Caco-2 (cell line): ENCODE measurements around the gene NEUROD1. TPM values are rescaled to one million over a fixed set of nuclear protein-coding genes. Genes with fewer than 3 reads are reported as not detected.

Experiments used
- BruUV-seq: library from RNA; stranded (reverse); fragments of 400-500 nt; replicated peaks from 2 replicates; lab custom pipeline; 2021; lab: Mats Ljungman, UMichigan
- CTCF ChIA-PET: fragments of 300-600 bp; sonication (Branson Sonifier 250); formaldehyde crosslinking; loops from one replicate; lab custom pipeline; 2022; ENCODE audit warnings: antibody characterized with exemption; lab: Charles Lee
- POLR2A ChIA-PET: fragments of 300-600 bp; sonication (Branson Sonifier 250); formaldehyde crosslinking; loops from one replicate; lab custom pipeline; 2022; ENCODE audit warnings: antibody characterized with exemption; lab: Charles Lee
- DNase-seq, 2 experiments: peaks; one replicate each; pipeline versions ENCODE4 v3.0.0 to v3.0.0-alpha.2; 2020 to 2022
- H3K27me3 ChIP-seq: replicated peaks from 2 replicates; pipeline ENCODE4 v1.6.0; 2011; ENCODE audit warnings: low read length; ENCODE audit not compliant: control insufficient read depth, insufficient read depth
- H3K36me3 ChIP-seq: 2 replicates; pipeline ENCODE4 v1.5.1; 2011; ENCODE audit warnings: low read length; ENCODE audit not compliant: control insufficient read depth, insufficient read depth
- H3K4me1 ChIP-seq: fragments of 250-450 bp; sonication (Bioruptor Pico); 2 replicates; pipeline ENCODE4 v1.5.1; 2020; ENCODE audit warnings: mild to moderate bottlenecking
- H3K4me3 ChIP-seq: 2 replicates; pipeline ENCODE4 v1.5.1; 2011; ENCODE audit warnings: low read depth, mild to moderate bottlenecking, control low read depth, low read length
- H3K9me3 ChIP-seq: fragments of 250-450 bp; sonication (Bioruptor Pico); 2 replicates; pipeline ENCODE4 v1.5.1; 2020; ENCODE audit warnings: mild to moderate bottlenecking, moderate library complexity
- H3K27ac Mint-ChIP-seq: one replicate; pipeline ENCODE4 v1.8.0; 2022; ENCODE audit warnings: mixed read lengths; ENCODE audit not compliant: unreplicated experiment
- H3K27me3 Mint-ChIP-seq: one replicate; pipeline ENCODE4 v1.8.0; 2022; ENCODE audit warnings: mixed read lengths; ENCODE audit not compliant: insufficient read depth, unreplicated experiment
- H3K36me3 Mint-ChIP-seq: one replicate; pipeline ENCODE4 v1.8.0; 2022; ENCODE audit warnings: mild to moderate bottlenecking, mixed read lengths; ENCODE audit not compliant: insufficient read depth, unreplicated experiment
- H3K4me1 Mint-ChIP-seq: one replicate; pipeline ENCODE4 v1.8.0; 2022; ENCODE audit warnings: low read depth, mixed read lengths; ENCODE audit not compliant: unreplicated experiment
- H3K4me3 Mint-ChIP-seq: one replicate; pipeline ENCODE4 v1.8.0; 2022; ENCODE audit warnings: mild to moderate bottlenecking, moderate library complexity, mixed read lengths; ENCODE audit not compliant: unreplicated experiment
- H3K9me3 Mint-ChIP-seq: one replicate; pipeline ENCODE4 v1.8.0; 2022; ENCODE audit warnings: mixed read lengths; ENCODE audit not compliant: unreplicated experiment
- intact Hi-C: fragments of 100-400 bp; cut with micrococcal nuclease; formaldehyde crosslinking; loops from one replicate; pipeline ENCODE4 v1.10.0; 2022; ENCODE audit not compliant: unreplicated experiment
- total RNA-seq: library from RNA; stranded (reverse); gene quantifications from 2 replicates; pipeline ENCODE4 v1.2.3, GENCODE V29; 2022
- TF ChIP-seq, protein P1 (sequence below), 2 experiments: fragments of 200-600 bp in 1 of 2; IDR thresholded peaks; 1 replicate in 1 of 2; 2 replicates in 1 of 2; pipeline versions ENCODE4 v1.5.1 to v1.8.0; 2011 to 2022; ENCODE audit warnings: antibody characterized with exemption in 1 of 2, control low read depth in 1 of 2, inconsistent platforms in 1 of 2, low read depth in 1 of 2, low read length in 1 of 2, mild to moderate bottlenecking in 1 of 2, moderate library complexity in 1 of 2; ENCODE audit not compliant: insufficient read depth in 1 of 2, severe bottlenecking in 1 of 2, unreplicated experiment in 1 of 2

NEUROD1 gene
- total RNA-seq, 1 experiment from 2014 or later: not detected

DNA sequence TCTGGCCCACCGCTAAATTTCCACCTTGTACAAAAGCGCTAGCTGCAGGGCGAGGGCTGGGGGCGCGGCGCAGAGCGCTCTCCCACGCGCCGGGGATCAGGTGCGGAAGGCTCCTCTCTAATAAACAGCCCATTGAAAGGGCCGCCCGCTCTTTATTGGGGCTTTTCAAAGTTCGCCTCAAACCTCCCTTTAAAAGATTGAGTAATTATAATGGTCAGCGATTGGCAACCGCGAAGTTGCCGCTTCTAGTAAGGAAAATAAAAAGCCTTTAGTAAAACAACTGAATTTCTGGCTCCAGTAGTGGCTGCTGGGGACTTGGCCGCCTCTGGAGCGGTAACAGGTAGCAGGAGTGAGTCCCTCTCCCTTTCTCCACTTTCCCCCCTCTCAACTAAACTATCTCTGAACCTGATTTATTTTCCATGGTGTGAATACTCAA is 755 bp downstream of the NEUROD1 start:
- peaks cover 10% of the 10 kb centered on the region for H3K9me3 Mint-ChIP-seq
- H3K36me3 Mint-ChIP-seq: no peaks in the 10 kb centered on the region
- H3K4me3 ChIP-seq: no peak overlapping the region
- no peaks in the 10 kb centered on the region for H3K4me1 ChIP-seq
- H3K27me3 Mint-ChIP-seq: peaks cover 13% of the 10 kb centered on the region
- H3K4me1 Mint-ChIP-seq: no peaks in the 10 kb centered on the region
- BruUV-seq: no TSS peak
- ChIA-PET CTCF (no interaction called here), POLR2A (no interaction called here)
- no peaks in the 10 kb centered on the region for H3K36me3 ChIP-seq
- H3K4me3 Mint-ChIP-seq: no peak overlapping the region
- no peaks in the 10 kb centered on the region for H3K9me3 ChIP-seq
- H3K27ac Mint-ChIP-seq: no peak overlapping the region
- DNase-seq: no peak
- TF ChIP-seq, protein P1, sequence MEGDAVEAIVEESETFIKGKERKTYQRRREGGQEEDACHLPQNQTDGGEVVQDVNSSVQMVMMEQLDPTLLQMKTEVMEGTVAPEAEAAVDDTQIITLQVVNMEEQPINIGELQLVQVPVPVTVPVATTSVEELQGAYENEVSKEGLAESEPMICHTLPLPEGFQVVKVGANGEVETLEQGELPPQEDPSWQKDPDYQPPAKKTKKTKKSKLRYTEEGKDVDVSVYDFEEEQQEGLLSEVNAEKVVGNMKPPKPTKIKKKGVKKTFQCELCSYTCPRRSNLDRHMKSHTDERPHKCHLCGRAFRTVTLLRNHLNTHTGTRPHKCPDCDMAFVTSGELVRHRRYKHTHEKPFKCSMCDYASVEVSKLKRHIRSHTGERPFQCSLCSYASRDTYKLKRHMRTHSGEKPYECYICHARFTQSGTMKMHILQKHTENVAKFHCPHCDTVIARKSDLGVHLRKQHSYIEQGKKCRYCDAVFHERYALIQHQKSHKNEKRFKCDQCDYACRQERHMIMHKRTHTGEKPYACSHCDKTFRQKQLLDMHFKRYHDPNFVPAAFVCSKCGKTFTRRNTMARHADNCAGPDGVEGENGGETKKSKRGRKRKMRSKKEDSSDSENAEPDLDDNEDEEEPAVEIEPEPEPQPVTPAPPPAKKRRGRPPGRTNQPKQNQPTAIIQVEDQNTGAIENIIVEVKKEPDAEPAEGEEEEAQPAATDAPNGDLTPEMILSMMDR (IDR thresholded peaks at IDR 0.05; ENCODE audit: insufficient read depth in 1 of 2, low read depth in 1 of 2, low read length in 1 of 2, severe bottlenecking in 1 of 2, unreplicated experiment in 1 of 2): no peak
- no peaks in the 10 kb centered on the region for H3K27me3 ChIP-seq
- intact Hi-C loops: no loop called here

DNA sequence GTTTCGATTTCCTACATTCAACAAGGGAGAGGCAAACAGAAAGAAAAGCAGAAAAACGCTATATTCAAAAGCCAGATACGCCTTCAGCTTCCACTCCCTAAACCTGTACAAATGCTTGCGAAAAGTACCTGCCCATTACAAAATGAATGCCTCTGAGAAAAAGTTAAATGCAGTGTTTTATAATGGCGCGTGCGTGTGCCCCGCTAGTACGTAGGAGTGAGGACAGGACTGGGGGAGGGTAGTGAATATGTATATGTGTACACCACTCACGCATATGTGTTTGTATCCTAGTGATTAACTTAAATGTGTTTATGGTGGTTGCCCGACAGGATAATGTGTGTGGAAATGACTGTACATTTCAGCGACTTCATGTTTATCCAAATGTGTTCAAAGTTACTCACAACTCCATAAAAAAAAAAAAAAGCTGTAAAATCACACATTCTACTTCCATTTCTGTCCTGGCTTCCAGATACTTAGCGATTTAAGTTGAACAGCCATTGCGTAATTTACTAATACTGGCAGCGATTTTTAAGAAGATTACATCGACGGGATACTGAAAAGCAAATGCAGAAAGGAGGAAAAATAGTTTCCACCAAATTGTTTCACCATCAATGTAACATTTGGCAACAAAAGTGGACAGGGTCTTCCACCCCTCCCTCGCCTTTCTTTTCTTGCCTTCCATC is 1.3 kb downstream of the NEUROD1 start:
- no peak overlapping the region for H3K4me3 ChIP-seq
- intact Hi-C loops: no loop called here
- no peak for DNase-seq
- H3K9me3 Mint-ChIP-seq: peaks cover 10% of the 10 kb centered on the region
- H3K36me3 Mint-ChIP-seq: no peaks in the 10 kb centered on the region
- H3K4me3 Mint-ChIP-seq: no peak overlapping the region
- no peaks in the 10 kb centered on the region for H3K27me3 ChIP-seq
- POLR2A ChIA-PET: no interaction called here
- peaks cover 13% of the 10 kb centered on the region for H3K27me3 Mint-ChIP-seq
- no TSS peak for BruUV-seq
- no peaks in the 10 kb centered on the region for H3K4me1 Mint-ChIP-seq
- TF ChIP-seq, protein P1 (IDR thresholded peaks at IDR 0.05; ENCODE audit: insufficient read depth in 1 of 2, low read depth in 1 of 2, low read length in 1 of 2, severe bottlenecking in 1 of 2, unreplicated experiment in 1 of 2): no peak
- no peak overlapping the region for H3K27ac Mint-ChIP-seq
- H3K9me3 ChIP-seq: no peaks in the 10 kb centered on the region
- no peaks in the 10 kb centered on the region for H3K4me1 ChIP-seq
- CTCF ChIA-PET: no interaction called here
- no peaks in the 10 kb centered on the region for H3K36me3 ChIP-seq

DNA sequence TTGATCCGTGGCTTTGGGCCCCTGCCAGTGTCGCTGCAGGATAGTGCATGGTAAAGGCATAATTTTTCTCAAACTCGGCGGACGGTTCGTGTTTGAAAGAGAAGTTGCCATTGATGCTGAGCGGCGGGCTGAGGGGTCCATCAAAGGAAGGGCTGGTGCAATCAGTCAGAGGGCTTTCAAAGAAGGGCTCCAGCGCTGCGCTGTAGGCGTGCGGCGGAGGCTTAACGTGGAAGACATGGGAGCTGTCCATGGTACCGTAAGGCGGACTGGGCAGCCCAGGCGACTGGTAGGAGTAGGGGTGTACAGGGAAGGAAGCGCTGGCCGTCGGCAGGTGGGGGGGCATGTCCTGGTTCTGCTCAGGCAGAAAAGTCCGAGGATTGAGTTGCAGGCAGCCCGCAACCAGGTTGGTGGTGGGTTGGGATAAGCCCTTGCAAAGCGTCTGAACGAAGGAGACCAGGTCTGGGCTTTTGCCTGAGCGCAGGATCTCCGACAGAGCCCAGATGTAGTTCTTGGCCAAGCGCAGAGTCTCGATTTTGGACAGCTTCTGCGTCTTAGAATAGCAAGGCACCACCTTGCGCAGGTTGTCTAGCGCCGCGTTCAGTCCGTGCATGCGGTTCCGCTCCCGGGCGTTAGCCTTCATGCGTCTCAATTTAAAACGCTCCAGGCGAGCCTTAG is 2.3 kb downstream of the NEUROD1 start:
- DNase-seq: peak; percentile 51 to 62
- no peaks in the 10 kb centered on the region for H3K4me1 ChIP-seq
- H3K36me3 ChIP-seq: no peaks in the 10 kb centered on the region
- H3K4me3 Mint-ChIP-seq: no peak overlapping the region
- ChIA-PET POLR2A (no interaction called here), CTCF (no interaction called here)
- no peak overlapping the region for H3K4me3 ChIP-seq
- no peaks in the 10 kb centered on the region for H3K9me3 ChIP-seq
- TF ChIP-seq, protein P1 (IDR thresholded peaks at IDR 0.05; ENCODE audit: insufficient read depth in 1 of 2, low read depth in 1 of 2, low read length in 1 of 2, severe bottlenecking in 1 of 2, unreplicated experiment in 1 of 2): no peak
- intact Hi-C loops: no loop called here
- no peak overlapping the region for H3K27ac Mint-ChIP-seq
- BruUV-seq: no TSS peak
- H3K27me3 ChIP-seq: no peaks in the 10 kb centered on the region
- peaks cover 10% of the 10 kb centered on the region for H3K27me3 Mint-ChIP-seq
- no peaks in the 10 kb centered on the region for H3K4me1 Mint-ChIP-seq
- no peaks in the 10 kb centered on the region for H3K36me3 Mint-ChIP-seq
- peaks cover 10% of the 10 kb centered on the region for H3K9me3 Mint-ChIP-seq
